Measurements from ENCODE around the gene EDIL3. TPM values are rescaled to one million over a fixed set of nuclear protein-coding genes. Genes with fewer than 3 reads are reported as not detected.

The EDIL3 gene
- total RNA-seq, 1 experiment from 2014 or later, result not detected

- ChIA-PET POLR2A (no interaction called here), CTCF (no interaction called here)
- H3K27me3 ChIP-seq (replicated peaks; ENCODE audit: control insufficient read depth, insufficient read depth, low read length), result no peaks in the 10 kb centered on the region
- DNase-seq, result no peak
- H3K27me3 Mint-ChIP-seq (ENCODE audit: insufficient read depth, unreplicated experiment), result peaks cover 3% of the 10 kb centered on the region
- no peaks in the 10 kb centered on the region for H3K36me3 Mint-ChIP-seq (ENCODE audit: insufficient read depth, unreplicated experiment)
- no peak overlapping the region for H3K4me3 Mint-ChIP-seq (ENCODE audit: unreplicated experiment)
- H3K36me3 ChIP-seq (ENCODE audit: control insufficient read depth, insufficient read depth, low read length), result no peaks in the 10 kb centered on the region
- H3K4me1 ChIP-seq, result peaks cover 6% of the 10 kb centered on the region
- no peak overlapping the region for H3K27ac Mint-ChIP-seq (ENCODE audit: unreplicated experiment)
- no peaks in the 10 kb centered on the region for H3K9me3 Mint-ChIP-seq (ENCODE audit: unreplicated experiment)
- no peaks in the 10 kb centered on the region for H3K9me3 ChIP-seq
- intact Hi-C loops (cut with micrococcal nuclease; ENCODE audit: unreplicated experiment), result no loop called here
- no TSS peak for BruUV-seq (replicated peaks)
- TF ChIP-seq CTCF (IDR thresholded peaks at IDR 0.05; ENCODE audit: insufficient read depth in 1 of 2, low read depth in 1 of 2, low read length in 1 of 2, severe bottlenecking in 1 of 2, unreplicated experiment in 1 of 2), result no peak
- H3K4me3 ChIP-seq (ENCODE audit: low read depth, low read length), result no peak overlapping the region
- H3K4me1 Mint-ChIP-seq (ENCODE audit: low read depth, unreplicated experiment), result no peaks in the 10 kb centered on the region
Measured at GRCh38 chr5:84430863-84431663, 46.4 kb upstream of the EDIL3 start.

GRCh38 chr5:84430079-84430478 lies 45.4 kb upstream of the EDIL3 start:
- intact Hi-C loops (cut with micrococcal nuclease; ENCODE audit: unreplicated experiment), result no loop called here
- no peak overlapping the region for H3K27ac Mint-ChIP-seq (ENCODE audit: unreplicated experiment)

GRCh38 chr5:84425365-84425881 lies 40.7 kb upstream of the EDIL3 start:
- TF ChIP-seq CTCF (IDR thresholded peaks at IDR 0.05; ENCODE audit: insufficient read depth in 1 of 2, low read depth in 1 of 2, low read length in 1 of 2, severe bottlenecking in 1 of 2, unreplicated experiment in 1 of 2), result no peak
- H3K4me1 Mint-ChIP-seq (ENCODE audit: low read depth, unreplicated experiment), result no peaks in the 10 kb centered on the region
- Histone ChIP-seq H3K36me3 (ENCODE audit: control insufficient read depth, insufficient read depth, low read length) (no peaks in the 10 kb centered on the region), H3K4me1 (no peaks in the 10 kb centered on the region), H3K9me3 (no peaks in the 10 kb centered on the region), H3K27me3 (replicated peaks; ENCODE audit: control insufficient read depth, insufficient read depth, low read length) (no peaks in the 10 kb centered on the region), H3K4me3 (ENCODE audit: low read depth, low read length) (no peak overlapping the region)
- H3K36me3 Mint-ChIP-seq (ENCODE audit: insufficient read depth, unreplicated experiment), result no peaks in the 10 kb centered on the region
- no peaks in the 10 kb centered on the region for H3K27me3 Mint-ChIP-seq (ENCODE audit: insufficient read depth, unreplicated experiment)
- intact Hi-C loops (cut with micrococcal nuclease; ENCODE audit: unreplicated experiment), result no loop called here
- CTCF ChIA-PET, result no interaction called here
- POLR2A ChIA-PET, result no interaction called here
- BruUV-seq (replicated peaks), result no TSS peak
- DNase-seq, result no peak
- H3K27ac Mint-ChIP-seq (ENCODE audit: unreplicated experiment), result no peak overlapping the region
- H3K4me3 Mint-ChIP-seq (ENCODE audit: unreplicated experiment), result no peak overlapping the region
- H3K9me3 Mint-ChIP-seq (ENCODE audit: unreplicated experiment), result no peaks in the 10 kb centered on the region

More at GRCh38 chr5:84430079-84430478, 45.4 kb upstream of the EDIL3 start:
- Histone ChIP-seq H3K36me3 (ENCODE audit: control insufficient read depth, insufficient read depth, low read length) (no peaks in the 10 kb centered on the region), H3K4me3 (ENCODE audit: low read depth, low read length) (no peak overlapping the region), H3K27me3 (replicated peaks; ENCODE audit: control insufficient read depth, insufficient read depth, low read length) (no peaks in the 10 kb centered on the region), H3K4me1 (no peaks in the 10 kb centered on the region; the same call in 1 of the 2 replicates), H3K9me3 (no peaks in the 10 kb centered on the region)
- H3K36me3 Mint-ChIP-seq (ENCODE audit: insufficient read depth, unreplicated experiment), result no peaks in the 10 kb centered on the region
- TF ChIP-seq CTCF (IDR thresholded peaks at IDR 0.05; ENCODE audit: insufficient read depth in 1 of 2, low read depth in 1 of 2, low read length in 1 of 2, severe bottlenecking in 1 of 2, unreplicated experiment in 1 of 2), result no peak
- ChIA-PET POLR2A (no interaction called here), CTCF (no interaction called here)
- H3K4me1 Mint-ChIP-seq (ENCODE audit: low read depth, unreplicated experiment), result no peaks in the 10 kb centered on the region
- no peaks in the 10 kb centered on the region for H3K9me3 Mint-ChIP-seq (ENCODE audit: unreplicated experiment)
- no peak for DNase-seq
- no TSS peak for BruUV-seq (replicated peaks)
- H3K27me3 Mint-ChIP-seq (ENCODE audit: insufficient read depth, unreplicated experiment), result peaks cover 3% of the 10 kb centered on the region
- H3K4me3 Mint-ChIP-seq (ENCODE audit: unreplicated experiment), result no peak overlapping the region
